Kidney (tissue), 14 donors: ENCODE measurements around the gene IL25. TPM values are rescaled to one million over a fixed set of nuclear protein-coding genes. Genes with fewer than 3 reads are reported as not detected.
"Not testable (repeated sequence)": the region's sequence is repeated elsewhere in the genome, so short reads cannot be mapped to it uniquely, and the experiment has no call there.

ENCODE experiments used
- DNase-seq, 5 donors: peaks; one replicate each; pipeline ENCODE4 v3.0.0-alpha.2; 2013 to 2020
- FAIRE-seq: peaks from 2 replicates; lab custom pipeline; 2012; peaks lifted over from hg19 to GRCh38; lab: Jason Lieb, UNC
- H3K27ac ChIP-seq, 2 donors: one replicate each; pipeline ENCODE4 v1.7.0; 2013; ENCODE audit warnings: low read depth in 2 of 2, low read length in 2 of 2, inconsistent platforms in 1 of 2
- H3K27me3 ChIP-seq: one replicate; pipeline ENCODE4 v1.7.1; 2013; ENCODE audit warnings: low read length, inconsistent platforms; ENCODE audit not compliant: control insufficient read depth, insufficient read depth
- H3K36me3 ChIP-seq, 3 donors: one replicate each; pipeline versions ENCODE4 v1.7.0 to v1.7.1; 2013; ENCODE audit warnings: low read length in 3 of 3, control low read depth in 1 of 3, inconsistent platforms in 1 of 3; ENCODE audit not compliant: insufficient read depth in 3 of 3, control insufficient read depth in 2 of 3
- H3K4me1 ChIP-seq, 3 donors: one replicate each; pipeline versions ENCODE4 v1.7.0 to v1.7.1; 2013; ENCODE audit warnings: low read length in 3 of 3, inconsistent platforms in 1 of 3, low read depth in 1 of 3; ENCODE audit not compliant: control insufficient read depth in 2 of 3, insufficient read depth in 2 of 3
- H3K4me3 ChIP-seq, 3 donors: one replicate each; pipeline versions ENCODE4 v1.7.0 to v1.8.1; 2013; ENCODE audit warnings: low read length in 3 of 3, control low read depth in 1 of 3, inconsistent platforms in 1 of 3
- H3K9ac ChIP-seq, 3 donors: one replicate each; pipeline versions ENCODE4 v1.7.0 to v1.7.1; 2013; ENCODE audit warnings: low read length in 3 of 3, control low read depth in 1 of 3, inconsistent platforms in 1 of 3
- H3K9me3 ChIP-seq, 3 donors: one replicate each; pipeline versions ENCODE4 v1.7.0 to v1.7.1; 2013; ENCODE audit warnings: low read length in 3 of 3, control low read depth in 1 of 3, inconsistent platforms in 1 of 3; ENCODE audit not compliant: control insufficient read depth in 2 of 3, insufficient read depth in 1 of 3
- CTCF ChIP-seq: IDR thresholded peaks from 3 replicates; pipeline ENCODE4 v1.5.1; 2012; ENCODE audit warnings: mild to moderate bottlenecking, moderate library complexity, borderline replicate concordance; ENCODE audit not compliant: insufficient read depth; ENCODE audit errors: extremely low read depth
- intact Hi-C: fragments of 100-400 bp; cut with DNase I; formaldehyde crosslinking; loops from one replicate; pipeline ENCODE4 v1.11.1; 2022
- polyA plus RNA-seq: library from polyadenylated mRNA; stranded (reverse); fragments of 350-450 nt; fragmentation: Illumina TruSeq; extraction: RNeasy Lipid Tissue Mini Kit (QIAGEN cat#74804); gene quantifications from one replicate; pipeline ENCODE4 v1.2.3, GENCODE V29; 2014; ENCODE audit warnings: low read depth, low replicate concordance; ENCODE audit not compliant: insufficient read depth
- total RNA-seq: library from RNA; stranded (reverse); fragmentation: NEBNext Ultra II Directional; extraction: Animal tissue kit (Norgen Biotek cat#: 25700); gene quantifications from one replicate; pipeline ENCODE4 v1.2.1, GENCODE V29; 2021
- donor health status: control.
- donor health status: control.
- donor health status: control.
- donor health status: control.
- donor health status: control.
- donor health status: DM: yes; HTN: yes; CAD: no.
- donor health status: Normal renal cell carcinoma (clear cell type).

The IL25 gene
- total and polyA plus RNA-seq, 2 donors from 2014 or later: not detected

- FAIRE-seq: no peak
- no peak for DNase-seq
- H3K9ac ChIP-seq: no peak overlapping the region
- H3K27me3 ChIP-seq: no peaks in the 10 kb centered on the region
- no peaks in the 10 kb centered on the region for H3K4me1 ChIP-seq
- intact Hi-C loops: no loop called here
- no peaks in the 10 kb centered on the region for H3K9me3 ChIP-seq
- H3K27ac ChIP-seq: no peak overlapping the region
- no peak overlapping the region for H3K4me3 ChIP-seq
- H3K36me3 ChIP-seq: no peaks in the 10 kb centered on the region
- TF ChIP-seq CTCF: no peak
These were observed 26.5 kb downstream of the IL25 start for GRCh38 chr14:23399136-23399535.

GRCh38 chr14:23399591-23399990 is 27.0 kb downstream of the IL25 start:
- peak in 3 of 5 donors; percentile 26 to 38 (median 38) for DNase-seq

GRCh38 chr14:23400496-23401149 is 28.0 kb downstream of the IL25 start:
- H3K36me3 ChIP-seq, FAIRE-seq, H3K27me3 ChIP-seq, DNase-seq, H3K9me3 ChIP-seq, H3K27ac ChIP-seq, H3K4me1 ChIP-seq, intact Hi-C loops, H3K9ac ChIP-seq, H3K4me3 ChIP-seq: not testable (repeated sequence)

More at GRCh38 chr14:23399591-23399990, 27.0 kb downstream of the IL25 start:
- intact Hi-C loops: no loop called here
- no peaks in the 10 kb centered on the region for H3K4me1 ChIP-seq
- FAIRE-seq: no peak
- no peak overlapping the region for H3K4me3 ChIP-seq
- H3K27ac ChIP-seq: no peak overlapping the region
- no peaks in the 10 kb centered on the region for H3K36me3 ChIP-seq
- no peaks in the 10 kb centered on the region for H3K9me3 ChIP-seq
- TF ChIP-seq CTCF: no peak
- H3K9ac ChIP-seq: no peak overlapping the region
- H3K27me3 ChIP-seq: no peaks in the 10 kb centered on the region

DNA sequence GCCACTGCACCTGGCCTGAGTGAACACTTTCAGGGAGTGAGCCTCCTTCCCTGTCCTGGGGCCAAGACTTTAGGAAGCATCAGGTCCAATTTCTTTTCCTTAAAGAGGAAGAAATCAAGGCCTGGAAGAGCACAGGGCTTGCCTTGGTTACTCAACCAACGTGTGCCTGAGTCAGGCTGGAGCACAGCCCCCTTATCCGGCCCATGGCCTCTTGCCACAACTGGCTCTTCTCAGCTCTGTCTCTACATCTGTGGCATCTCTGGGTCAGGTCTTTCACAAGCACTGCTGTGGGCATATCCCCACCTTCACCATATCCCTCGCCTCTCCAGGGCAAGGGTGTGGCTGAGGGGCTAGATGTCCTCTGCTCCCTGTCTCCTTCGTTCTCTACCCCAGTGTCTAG is 28.7 kb downstream of the IL25 start:
- H3K9me3 ChIP-seq: no peaks in the 10 kb centered on the region
- no peak overlapping the region for H3K27ac ChIP-seq
- H3K4me3 ChIP-seq: no peak overlapping the region
- no peaks in the 10 kb centered on the region for H3K27me3 ChIP-seq
- FAIRE-seq: no peak
- no peak overlapping the region for H3K9ac ChIP-seq
- no peak for DNase-seq
- H3K36me3 ChIP-seq: no peaks in the 10 kb centered on the region
- TF ChIP-seq CTCF: no peak
- no peaks in the 10 kb centered on the region for H3K4me1 ChIP-seq
- intact Hi-C loops: no loop called here
